ENCODE data around the gene FEZ2.

The FEZ2 gene

DNA sequence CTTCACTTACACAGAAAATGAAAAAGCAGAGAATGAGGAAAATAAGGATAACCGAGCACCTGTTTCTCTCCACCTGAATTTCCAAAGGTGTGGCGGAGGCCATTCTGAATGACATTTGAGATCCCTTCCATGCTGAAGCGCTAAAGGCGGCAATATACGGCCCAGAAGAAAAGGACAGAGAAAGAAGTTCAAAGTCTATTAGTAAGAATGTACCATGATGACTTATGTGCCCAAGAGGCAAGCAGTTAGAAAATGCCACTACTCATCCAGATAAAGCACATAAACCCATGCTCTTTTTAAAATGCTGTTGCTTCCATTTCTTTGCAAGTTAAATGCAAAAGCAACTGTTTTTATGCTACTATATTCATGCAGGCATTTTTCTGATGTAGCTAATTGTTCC lies 37.2 kb downstream of the FEZ2 start:
- no peak for DNase-seq

GRCh38 chr2:36559221-36559942 lies 38.6 kb downstream of the FEZ2 start:
- DNase-seq: no peak

- no peak for DNase-seq
Observed at GRCh38 chr2:36556842-36557241, 41.1 kb downstream of the FEZ2 start.

GRCh38 chr2:36555789-36556188 lies 42.2 kb downstream of the FEZ2 start:
- DNase-seq: no peak

- DNase-seq: no peak
Observed at GRCh38 chr2:36554531-36554930, 43.4 kb downstream of the FEZ2 start.

- no peak for DNase-seq
Observed at GRCh38 chr2:36553683-36554082, 44.3 kb downstream of the FEZ2 start.

DNA sequence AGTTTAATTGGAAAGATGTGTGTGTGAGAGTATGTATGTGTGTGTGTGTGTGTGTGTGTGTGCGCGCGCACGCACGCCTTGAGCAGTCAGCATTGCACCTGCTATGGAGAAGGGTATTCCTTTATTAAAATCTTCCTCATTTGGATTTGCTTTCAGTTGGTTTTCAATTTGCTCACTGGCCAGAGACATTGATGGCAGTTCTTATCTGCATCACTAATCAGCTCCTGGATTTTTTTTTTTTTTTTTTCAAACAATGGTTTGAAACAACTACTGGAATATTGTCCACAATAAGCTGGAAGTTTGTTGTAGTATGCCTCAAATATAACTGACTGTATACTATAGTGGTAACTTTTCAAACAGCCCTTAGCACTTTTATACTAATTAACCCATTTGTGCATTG lies 48.0 kb downstream of the FEZ2 start:
- DNase-seq: no peak

GRCh38 chr2:36549165-36549574 lies 48.8 kb downstream of the FEZ2 start:
- no peak for DNase-seq

- DNase-seq: no peak
Observed at GRCh38 chr2:36547906-36548305, 50.1 kb downstream of the FEZ2 start.

DNA sequence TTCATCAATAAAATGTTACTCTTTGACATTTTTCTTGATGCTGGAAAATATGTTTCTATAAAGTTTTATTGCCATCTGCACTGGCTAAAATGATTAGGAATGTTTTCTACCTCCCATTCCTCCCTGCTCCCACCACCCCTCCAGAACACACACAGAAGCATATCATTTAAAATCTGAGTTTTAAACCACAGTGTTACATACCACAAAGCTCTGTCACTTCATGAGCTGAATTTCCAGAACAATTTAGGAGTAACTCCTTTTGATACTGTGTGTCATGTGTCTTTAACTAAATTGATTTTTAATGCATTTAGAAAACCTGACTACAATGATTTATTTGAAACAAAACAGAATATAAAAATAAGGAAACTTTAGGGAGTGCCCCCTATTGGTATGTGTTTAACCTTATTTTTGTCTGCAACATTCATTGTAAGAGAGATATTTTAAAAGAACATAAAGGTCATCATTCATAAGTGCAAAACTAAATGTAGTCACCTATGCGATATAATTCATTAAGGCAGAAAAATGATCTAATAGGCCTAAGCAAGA lies 52.0 kb downstream of the FEZ2 start:
- DNase-seq: no peak

DNA sequence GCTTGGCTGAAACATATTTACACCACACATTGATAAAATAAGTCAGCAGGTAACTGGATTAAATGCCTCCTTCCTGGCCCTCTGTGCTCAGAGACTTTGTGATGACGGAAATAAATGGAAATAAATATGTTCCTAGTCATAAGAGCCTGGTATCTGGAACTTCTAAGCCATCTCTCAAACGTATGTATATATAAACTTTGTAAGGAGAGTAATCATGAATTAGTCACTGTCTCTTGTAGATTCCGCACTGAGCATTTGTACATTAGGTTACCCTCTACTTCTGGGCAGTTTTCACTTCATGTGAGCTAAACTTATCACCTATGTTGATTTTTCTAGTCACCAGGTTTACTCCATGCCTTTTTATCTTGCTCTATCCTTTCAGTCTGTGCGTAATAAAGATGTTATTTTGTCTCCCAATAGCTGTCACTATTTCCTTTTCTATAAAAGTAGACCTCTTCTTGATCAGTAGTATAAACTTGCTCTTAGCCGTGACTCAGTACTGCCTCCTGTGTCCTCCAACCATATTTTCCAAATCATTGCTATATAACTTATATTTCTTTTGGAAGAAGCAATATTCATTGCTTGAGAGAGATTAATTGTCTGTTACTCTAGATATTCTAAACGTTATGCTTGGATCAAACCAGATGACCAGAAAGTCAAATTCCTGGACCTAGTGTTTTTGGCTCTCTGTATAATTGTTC lies 53.2 kb downstream of the FEZ2 start:
- no peak for DNase-seq

- DNase-seq: no peak
Observed at GRCh38 chr2:36541891-36542595, 55.9 kb downstream of the FEZ2 start.

DNA sequence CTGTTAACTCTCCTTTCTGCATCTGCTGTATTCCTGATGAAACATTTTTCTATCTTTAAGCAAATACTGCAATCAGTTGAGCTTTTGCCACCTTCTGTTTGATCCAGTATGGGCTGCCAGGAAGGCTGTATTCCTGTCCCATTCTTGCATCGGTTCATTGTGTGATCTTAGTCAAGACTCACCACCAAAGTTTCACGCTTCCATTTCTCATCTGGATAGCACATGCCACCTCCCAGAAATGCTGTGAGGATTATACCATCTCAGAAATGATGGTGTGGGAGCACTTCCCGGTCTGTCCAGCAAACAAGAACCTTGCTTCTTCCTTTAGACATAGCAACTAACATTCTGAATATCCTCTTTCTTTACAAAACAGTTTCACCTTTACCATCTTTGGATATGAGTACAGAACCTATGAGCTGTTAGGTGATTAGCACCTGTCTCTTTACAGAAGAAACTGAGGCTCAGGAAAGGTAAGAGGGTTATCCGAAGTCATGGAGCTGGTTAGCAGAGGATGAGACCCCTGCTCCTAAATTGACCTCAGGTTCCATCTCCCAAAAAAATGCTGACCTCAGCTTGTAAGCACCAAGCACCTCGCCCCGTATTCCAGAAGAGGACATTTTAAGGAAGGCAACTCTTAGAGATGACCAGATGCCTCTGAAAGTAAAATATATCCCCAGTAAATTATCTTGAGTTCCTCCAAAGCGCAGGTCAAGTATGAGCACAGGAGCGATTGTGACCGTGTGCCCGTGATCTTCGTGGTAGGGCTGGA lies 56.8 kb downstream of the FEZ2 start:
- no peak for DNase-seq

- no peak for DNase-seq
Observed at GRCh38 chr2:36539631-36540030, 58.3 kb downstream of the FEZ2 start.

- peak; percentile 50 for DNase-seq
Observed at GRCh38 chr2:36538335-36538734, 59.6 kb downstream of the FEZ2 start.

DNA sequence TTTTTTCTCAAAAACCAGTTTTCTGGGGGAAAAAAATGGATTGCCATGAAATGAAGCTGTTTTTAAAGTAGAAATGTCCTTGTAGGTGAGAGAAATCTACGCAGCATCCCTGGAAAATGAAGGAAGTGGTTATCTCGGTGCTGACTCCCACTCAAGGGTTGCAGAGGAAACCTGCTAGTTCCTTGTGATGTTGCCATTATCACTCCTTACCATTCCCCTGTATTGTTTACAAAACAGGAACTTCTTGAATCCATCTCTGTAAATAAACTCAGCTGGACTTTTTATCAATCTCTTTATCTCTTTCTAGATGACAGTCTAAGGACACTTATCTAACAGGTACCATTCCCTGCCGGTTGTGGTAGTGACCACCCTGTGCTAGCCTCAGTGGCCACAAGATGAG lies 61.2 kb downstream of the FEZ2 start:
- DNase-seq: no peak

DNA sequence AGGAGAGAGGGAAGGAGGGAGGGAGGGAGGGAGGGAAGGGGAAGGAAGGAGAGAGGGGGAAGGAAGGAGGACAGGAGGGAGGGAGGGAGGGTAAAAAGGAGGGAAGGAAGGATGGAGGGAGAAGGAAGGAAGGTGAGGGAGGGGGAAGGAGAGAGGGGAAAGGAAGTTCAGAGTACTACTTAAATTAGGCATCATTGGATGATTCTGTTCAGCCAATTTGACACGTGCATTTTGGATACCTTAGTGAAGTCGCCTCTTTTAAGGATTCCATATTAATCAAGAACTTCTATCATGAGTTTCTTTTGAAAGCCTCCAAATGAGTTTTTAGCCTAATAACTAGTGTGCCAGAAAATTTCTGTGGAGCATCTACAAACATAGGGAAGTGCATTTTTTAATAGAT lies 62.9 kb downstream of the FEZ2 start:
- no peak for DNase-seq

DNA sequence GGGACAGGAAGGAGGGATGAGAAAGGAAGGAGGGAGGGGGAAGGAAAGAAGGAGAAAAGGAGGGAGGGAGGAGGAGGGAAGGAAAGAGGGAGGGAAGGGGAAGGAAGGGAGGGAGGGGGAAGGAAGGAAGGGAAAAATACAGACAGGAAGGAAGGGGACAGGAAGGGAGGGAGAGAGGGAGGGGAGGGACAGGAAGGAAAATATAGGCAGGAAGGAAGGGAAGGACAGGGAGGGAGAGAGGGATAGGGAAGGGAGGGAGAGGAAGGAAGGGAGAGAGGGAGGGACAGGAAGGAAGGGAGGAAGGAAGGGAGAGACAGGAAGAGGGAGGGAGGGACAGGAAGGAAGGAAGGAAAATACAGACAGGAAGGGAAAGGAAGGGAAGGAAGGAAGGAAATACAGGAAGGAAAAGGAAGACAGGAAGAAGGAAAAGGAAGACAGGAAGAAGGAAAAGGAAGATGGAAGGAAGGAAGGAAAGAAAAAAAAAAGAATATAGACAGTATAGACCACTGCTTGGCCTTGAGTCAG lies 63.6 kb downstream of the FEZ2 start:
- no peak for DNase-seq

GRCh38 chr2:36530983-36531354 lies 67.0 kb downstream of the FEZ2 start:
- no peak for DNase-seq

- no peak for DNase-seq
Observed at GRCh38 chr2:36530178-36530982, 67.6 kb downstream of the FEZ2 start.

GRCh38 chr2:36528766-36529392 lies 69.1 kb downstream of the FEZ2 start:
- DNase-seq: no peak
